H1 (cell line): ENCODE results near the gene DNMT1. TPM values are rescaled to one million over a fixed set of nuclear protein-coding genes. Genes with fewer than 3 reads are reported as not detected.

Experiments
- CHD1 ChIP-seq: IDR thresholded peaks from 2 replicates; pipeline ENCODE4 v1.6.1; 2012; ENCODE audit warnings: low read depth, low read length, improper control_type of control experiment
- NANOG ChIP-seq: IDR thresholded peaks from 2 replicates; pipeline ENCODE4 v1.6.1; 2011; ENCODE audit warnings: low read length, low read depth, mild to moderate bottlenecking, inconsistent platforms; ENCODE audit not compliant: insufficient read depth, poor library complexity, severe bottlenecking
- RNF2 ChIP-seq: fragments of 200-900, 300-1000 bp; sonication (generic); IDR thresholded peaks from 2 replicates; pipeline ENCODE4 v1.7.1; 2016; ENCODE audit warnings: borderline replicate concordance, low read depth, mild to moderate bottlenecking, antibody characterized with exemption, low read length; ENCODE audit not compliant: poor library complexity, severe bottlenecking; ENCODE audit errors: missing control alignments
- TAF1 ChIP-seq: IDR thresholded peaks from 2 replicates; pipeline ENCODE4 v1.6.1; 2011; ENCODE audit warnings: mild to moderate bottlenecking, low read depth, low read length
- YY1 ChIP-seq: IDR thresholded peaks from 2 replicates; pipeline ENCODE4 v1.6.1; 2011; ENCODE audit warnings: low read depth, mild to moderate bottlenecking, low read length
- polyA plus RNA-seq, 7 experiments: library from polyadenylated mRNA; depleted of rRNA in 3 of 7; stranded (reverse) in 5 of 7; unstranded in 2 of 7; fragments of >200 nt in 5 of 7; fragments of 200-250 nt in 2 of 7; gene quantifications; 1 replicate in 5 of 7; 2 replicates in 1 of 7; 4 replicates in 1 of 7; pipeline versions ENCODE4 v1.2.1 to v1.2.3, GENCODE V29; 2011 to 2013; ENCODE audit warnings: missing spikeins in 2 of 7, mixed read lengths in 2 of 7
- total RNA-seq: library from RNA; stranded (reverse); fragmentation: NEBNext Ultra II Directional; extraction: Animal tissue kit (Norgen Biotek cat#: 25700); gene quantifications from 2 replicates; pipeline ENCODE4 v1.2.1, GENCODE V29; 2021
- TF ChIP-seq, protein P1 (sequence below), 3 experiments: IDR thresholded peaks; 1 replicate in 2 of 3; 2 replicates in 1 of 3; pipeline versions ENCODE4 v1.5.1 to v1.6.1; 2011; ENCODE audit warnings: low read length in 3 of 3, mild to moderate bottlenecking in 3 of 3, inconsistent platforms in 2 of 3, low read depth in 1 of 3, moderate library complexity in 1 of 3; ENCODE audit not compliant: insufficient read depth in 1 of 3; ENCODE audit errors: control extremely low read depth in 1 of 3
- TF ChIP-seq, protein P2 (sequence below): fragments of 300-600 bp; sonication (generic); IDR thresholded peaks from 2 replicates; pipeline ENCODE4 v1.7.1; 2012; ENCODE audit warnings: low read length, moderate library complexity, mild to moderate bottlenecking, inconsistent platforms; ENCODE audit not compliant: insufficient replicate concordance

Gene DNMT1
- total and polyA plus RNA-seq, 2 of the 8 experiments (the other 6 are each of a cell fraction or from before 2014, with no cell fraction given) = 101 to 210 TPM

DNA sequence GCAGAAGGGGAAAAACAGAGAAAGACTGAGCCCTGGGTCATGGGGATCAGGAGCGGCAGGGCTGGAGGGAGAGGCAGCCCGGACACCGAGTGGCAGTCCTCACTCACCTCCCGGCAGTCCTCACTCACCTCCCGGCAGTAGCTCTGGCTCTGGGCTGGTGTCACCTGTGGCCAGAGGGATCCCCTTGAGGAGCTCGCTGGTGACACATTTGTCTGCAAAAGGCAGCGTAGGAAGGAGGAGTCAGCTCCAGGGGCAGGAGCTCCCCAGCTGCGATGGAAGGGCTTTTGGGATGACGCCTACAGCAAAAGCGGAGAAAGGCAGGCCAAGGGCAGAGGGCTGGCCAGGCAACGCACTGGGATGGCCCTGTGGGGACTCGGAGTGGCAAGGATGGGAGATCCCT lies 75.8 kb downstream of the DNMT1 start (continued):
- TF ChIP-seq, protein P1, sequence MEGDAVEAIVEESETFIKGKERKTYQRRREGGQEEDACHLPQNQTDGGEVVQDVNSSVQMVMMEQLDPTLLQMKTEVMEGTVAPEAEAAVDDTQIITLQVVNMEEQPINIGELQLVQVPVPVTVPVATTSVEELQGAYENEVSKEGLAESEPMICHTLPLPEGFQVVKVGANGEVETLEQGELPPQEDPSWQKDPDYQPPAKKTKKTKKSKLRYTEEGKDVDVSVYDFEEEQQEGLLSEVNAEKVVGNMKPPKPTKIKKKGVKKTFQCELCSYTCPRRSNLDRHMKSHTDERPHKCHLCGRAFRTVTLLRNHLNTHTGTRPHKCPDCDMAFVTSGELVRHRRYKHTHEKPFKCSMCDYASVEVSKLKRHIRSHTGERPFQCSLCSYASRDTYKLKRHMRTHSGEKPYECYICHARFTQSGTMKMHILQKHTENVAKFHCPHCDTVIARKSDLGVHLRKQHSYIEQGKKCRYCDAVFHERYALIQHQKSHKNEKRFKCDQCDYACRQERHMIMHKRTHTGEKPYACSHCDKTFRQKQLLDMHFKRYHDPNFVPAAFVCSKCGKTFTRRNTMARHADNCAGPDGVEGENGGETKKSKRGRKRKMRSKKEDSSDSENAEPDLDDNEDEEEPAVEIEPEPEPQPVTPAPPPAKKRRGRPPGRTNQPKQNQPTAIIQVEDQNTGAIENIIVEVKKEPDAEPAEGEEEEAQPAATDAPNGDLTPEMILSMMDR (IDR thresholded peaks at IDR 0.05; ENCODE audit: control extremely low read depth in 1 of 3, insufficient read depth in 1 of 3, low read depth in 1 of 3, low read length in 3 of 3) = no peak
- TF ChIP-seq TAF1 (no peak), YY1 (no peak), CHD1 (no peak), NANOG (no peak), RNF2 (no peak)
- TF ChIP-seq, protein P2, sequence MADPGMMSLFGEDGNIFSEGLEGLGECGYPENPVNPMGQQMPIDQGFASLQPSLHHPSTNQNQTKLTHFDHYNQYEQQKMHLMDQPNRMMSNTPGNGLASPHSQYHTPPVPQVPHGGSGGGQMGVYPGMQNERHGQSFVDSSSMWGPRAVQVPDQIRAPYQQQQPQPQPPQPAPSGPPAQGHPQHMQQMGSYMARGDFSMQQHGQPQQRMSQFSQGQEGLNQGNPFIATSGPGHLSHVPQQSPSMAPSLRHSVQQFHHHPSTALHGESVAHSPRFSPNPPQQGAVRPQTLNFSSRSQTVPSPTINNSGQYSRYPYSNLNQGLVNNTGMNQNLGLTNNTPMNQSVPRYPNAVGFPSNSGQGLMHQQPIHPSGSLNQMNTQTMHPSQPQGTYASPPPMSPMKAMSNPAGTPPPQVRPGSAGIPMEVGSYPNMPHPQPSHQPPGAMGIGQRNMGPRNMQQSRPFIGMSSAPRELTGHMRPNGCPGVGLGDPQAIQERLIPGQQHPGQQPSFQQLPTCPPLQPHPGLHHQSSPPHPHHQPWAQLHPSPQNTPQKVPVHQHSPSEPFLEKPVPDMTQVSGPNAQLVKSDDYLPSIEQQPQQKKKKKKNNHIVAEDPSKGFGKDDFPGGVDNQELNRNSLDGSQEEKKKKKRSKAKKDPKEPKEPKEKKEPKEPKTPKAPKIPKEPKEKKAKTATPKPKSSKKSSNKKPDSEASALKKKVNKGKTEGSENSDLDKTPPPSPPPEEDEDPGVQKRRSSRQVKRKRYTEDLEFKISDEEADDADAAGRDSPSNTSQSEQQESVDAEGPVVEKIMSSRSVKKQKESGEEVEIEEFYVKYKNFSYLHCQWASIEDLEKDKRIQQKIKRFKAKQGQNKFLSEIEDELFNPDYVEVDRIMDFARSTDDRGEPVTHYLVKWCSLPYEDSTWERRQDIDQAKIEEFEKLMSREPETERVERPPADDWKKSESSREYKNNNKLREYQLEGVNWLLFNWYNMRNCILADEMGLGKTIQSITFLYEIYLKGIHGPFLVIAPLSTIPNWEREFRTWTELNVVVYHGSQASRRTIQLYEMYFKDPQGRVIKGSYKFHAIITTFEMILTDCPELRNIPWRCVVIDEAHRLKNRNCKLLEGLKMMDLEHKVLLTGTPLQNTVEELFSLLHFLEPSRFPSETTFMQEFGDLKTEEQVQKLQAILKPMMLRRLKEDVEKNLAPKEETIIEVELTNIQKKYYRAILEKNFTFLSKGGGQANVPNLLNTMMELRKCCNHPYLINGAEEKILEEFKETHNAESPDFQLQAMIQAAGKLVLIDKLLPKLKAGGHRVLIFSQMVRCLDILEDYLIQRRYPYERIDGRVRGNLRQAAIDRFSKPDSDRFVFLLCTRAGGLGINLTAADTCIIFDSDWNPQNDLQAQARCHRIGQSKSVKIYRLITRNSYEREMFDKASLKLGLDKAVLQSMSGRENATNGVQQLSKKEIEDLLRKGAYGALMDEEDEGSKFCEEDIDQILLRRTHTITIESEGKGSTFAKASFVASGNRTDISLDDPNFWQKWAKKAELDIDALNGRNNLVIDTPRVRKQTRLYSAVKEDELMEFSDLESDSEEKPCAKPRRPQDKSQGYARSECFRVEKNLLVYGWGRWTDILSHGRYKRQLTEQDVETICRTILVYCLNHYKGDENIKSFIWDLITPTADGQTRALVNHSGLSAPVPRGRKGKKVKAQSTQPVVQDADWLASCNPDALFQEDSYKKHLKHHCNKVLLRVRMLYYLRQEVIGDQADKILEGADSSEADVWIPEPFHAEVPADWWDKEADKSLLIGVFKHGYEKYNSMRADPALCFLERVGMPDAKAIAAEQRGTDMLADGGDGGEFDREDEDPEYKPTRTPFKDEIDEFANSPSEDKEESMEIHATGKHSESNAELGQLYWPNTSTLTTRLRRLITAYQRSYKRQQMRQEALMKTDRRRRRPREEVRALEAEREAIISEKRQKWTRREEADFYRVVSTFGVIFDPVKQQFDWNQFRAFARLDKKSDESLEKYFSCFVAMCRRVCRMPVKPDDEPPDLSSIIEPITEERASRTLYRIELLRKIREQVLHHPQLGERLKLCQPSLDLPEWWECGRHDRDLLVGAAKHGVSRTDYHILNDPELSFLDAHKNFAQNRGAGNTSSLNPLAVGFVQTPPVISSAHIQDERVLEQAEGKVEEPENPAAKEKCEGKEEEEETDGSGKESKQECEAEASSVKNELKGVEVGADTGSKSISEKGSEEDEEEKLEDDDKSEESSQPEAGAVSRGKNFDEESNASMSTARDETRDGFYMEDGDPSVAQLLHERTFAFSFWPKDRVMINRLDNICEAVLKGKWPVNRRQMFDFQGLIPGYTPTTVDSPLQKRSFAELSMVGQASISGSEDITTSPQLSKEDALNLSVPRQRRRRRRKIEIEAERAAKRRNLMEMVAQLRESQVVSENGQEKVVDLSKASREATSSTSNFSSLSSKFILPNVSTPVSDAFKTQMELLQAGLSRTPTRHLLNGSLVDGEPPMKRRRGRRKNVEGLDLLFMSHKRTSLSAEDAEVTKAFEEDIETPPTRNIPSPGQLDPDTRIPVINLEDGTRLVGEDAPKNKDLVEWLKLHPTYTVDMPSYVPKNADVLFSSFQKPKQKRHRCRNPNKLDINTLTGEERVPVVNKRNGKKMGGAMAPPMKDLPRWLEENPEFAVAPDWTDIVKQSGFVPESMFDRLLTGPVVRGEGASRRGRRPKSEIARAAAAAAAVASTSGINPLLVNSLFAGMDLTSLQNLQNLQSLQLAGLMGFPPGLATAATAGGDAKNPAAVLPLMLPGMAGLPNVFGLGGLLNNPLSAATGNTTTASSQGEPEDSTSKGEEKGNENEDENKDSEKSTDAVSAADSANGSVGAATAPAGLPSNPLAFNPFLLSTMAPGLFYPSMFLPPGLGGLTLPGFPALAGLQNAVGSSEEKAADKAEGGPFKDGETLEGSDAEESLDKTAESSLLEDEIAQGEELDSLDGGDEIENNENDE = no peak
